Naive thymus-derived CD4-positive, alpha-beta T cell (primary cell): Measurements from ENCODE around the gene POLR1E. TPM values are rescaled to one million over a fixed set of nuclear protein-coding genes. Genes with fewer than 3 reads are reported as not detected.

Source experiments
- ATAC-seq: fragments of 150-1000 bp; cut with Tn5 transposase; 2 replicates; pipeline ENCODE4 v1.10.0; 2021; ENCODE audit warnings: mild to moderate bottlenecking, moderate library complexity
- CTCF ChIA-PET: fragments of 350-600 bp; sonication (Branson Sonifier 250); formaldehyde crosslinking; loops from one replicate; lab custom pipeline; 2021; ENCODE audit warnings: antibody characterized with exemption; lab: Charles Lee
- POLR2A ChIA-PET: fragments of 350-600 bp; sonication (Branson Sonifier 250); formaldehyde crosslinking; loops from one replicate; lab custom pipeline; 2021; ENCODE audit warnings: antibody characterized with exemption, inconsistent platforms; lab: Charles Lee
- DNase-seq, 9 donors: peaks; one replicate each; pipeline versions ENCODE4 v3.0.0 to v3.0.0-alpha.2; 2020 to 2022; ENCODE audit warnings: mixed read lengths in 1 of 9
- H3K27ac ChIP-seq: one replicate; pipeline ENCODE4 v1.7.0; 2013; ENCODE audit warnings: mild to moderate bottlenecking, low read depth, low read length, moderate library complexity
- H3K27me3 ChIP-seq, 2 donors: one replicate each; pipeline ENCODE4 v1.7.0; 2013; ENCODE audit warnings: low read length in 2 of 2, mild to moderate bottlenecking in 2 of 2, moderate library complexity in 2 of 2; ENCODE audit not compliant: control insufficient read depth in 2 of 2, insufficient read depth in 2 of 2
- H3K36me3 ChIP-seq, 3 experiments: 1 replicate in 2 of 3; 2 replicates in 1 of 3; pipeline ENCODE4 v1.7.0; 2013; ENCODE audit warnings: low read length in 3 of 3, mild to moderate bottlenecking in 3 of 3, moderate library complexity in 1 of 3; ENCODE audit not compliant: insufficient read depth in 3 of 3, control insufficient read depth in 2 of 3
- H3K4me1 ChIP-seq, 2 donors: one replicate each; pipeline ENCODE4 v1.7.0; 2013; ENCODE audit warnings: low read length in 2 of 2, mild to moderate bottlenecking in 2 of 2, moderate library complexity in 1 of 2; ENCODE audit not compliant: control insufficient read depth in 2 of 2, insufficient read depth in 2 of 2
- H3K4me3 ChIP-seq: 2 replicates; pipeline ENCODE4 v1.7.0; 2013; ENCODE audit warnings: mild to moderate bottlenecking, low read length
- H3K9me3 ChIP-seq, 3 experiments: 1 replicate in 2 of 3; 2 replicates in 1 of 3; pipeline ENCODE4 v1.7.0; 2013; ENCODE audit warnings: low read length in 3 of 3; ENCODE audit not compliant: control insufficient read depth in 2 of 3
- H3K27ac Mint-ChIP-seq, 9 donors: one replicate each; pipeline ENCODE4 v1.8.0; 2020 to 2022; ENCODE audit warnings: mixed read lengths in 9 of 9, mild to moderate bottlenecking in 8 of 9, moderate library complexity in 5 of 9, inconsistent platforms in 2 of 9
- H3K27me3 Mint-ChIP-seq, 5 donors: one replicate each; pipeline ENCODE4 v1.8.0; 2021 to 2022; ENCODE audit warnings: mixed read lengths in 5 of 5, mild to moderate bottlenecking in 1 of 5
- H3K36me3 Mint-ChIP-seq, 5 donors: one replicate each; pipeline ENCODE4 v1.8.0; 2020 to 2022; ENCODE audit warnings: mixed read lengths in 5 of 5, mild to moderate bottlenecking in 3 of 5, inconsistent platforms in 1 of 5
- H3K4me1 Mint-ChIP-seq, 7 donors: one replicate each; pipeline ENCODE4 v1.8.0; 2020 to 2022; ENCODE audit warnings: mixed read lengths in 7 of 7, mild to moderate bottlenecking in 3 of 7, inconsistent platforms in 1 of 7
- H3K4me3 Mint-ChIP-seq, 10 donors: one replicate each; pipeline ENCODE4 v1.8.0; 2020 to 2022; ENCODE audit warnings: mild to moderate bottlenecking in 10 of 10, mixed read lengths in 10 of 10, moderate library complexity in 6 of 10, inconsistent platforms in 2 of 10
- H3K9me3 Mint-ChIP-seq, 11 donors: one replicate each; pipeline ENCODE4 v1.8.0; 2020 to 2022; ENCODE audit warnings: mixed read lengths in 11 of 11, mild to moderate bottlenecking in 4 of 11, inconsistent platforms in 1 of 11, moderate library complexity in 1 of 11
- intact Hi-C, 2 donors: fragments of 100-400 bp; cut with micrococcal nuclease; formaldehyde crosslinking; loops; one replicate each; pipeline ENCODE4 v1.15.1; 2023
- polyA plus RNA-seq, 2 donors: library from polyadenylated mRNA; unstranded; fragments of 300-500 nt; fragmentation: Illumina TruSeq; gene quantifications; one replicate each; pipeline ENCODE4 v1.2.3, GENCODE V29; 2021
- total RNA-seq, 6 experiments: library from RNA in 5 of 6; stranded (reverse) in 5 of 6; gene quantifications; 1 replicate in 5 of 6; 2 replicates in 1 of 6; pipeline ENCODE4 v1.2.3 and lab custom pipeline; 2021 to 2026

POLR1E gene
- total and polyA plus RNA-seq, 7 experiments from 2014 or later: 20.7 to 40.0 (median 29.2) TPM

DNA sequence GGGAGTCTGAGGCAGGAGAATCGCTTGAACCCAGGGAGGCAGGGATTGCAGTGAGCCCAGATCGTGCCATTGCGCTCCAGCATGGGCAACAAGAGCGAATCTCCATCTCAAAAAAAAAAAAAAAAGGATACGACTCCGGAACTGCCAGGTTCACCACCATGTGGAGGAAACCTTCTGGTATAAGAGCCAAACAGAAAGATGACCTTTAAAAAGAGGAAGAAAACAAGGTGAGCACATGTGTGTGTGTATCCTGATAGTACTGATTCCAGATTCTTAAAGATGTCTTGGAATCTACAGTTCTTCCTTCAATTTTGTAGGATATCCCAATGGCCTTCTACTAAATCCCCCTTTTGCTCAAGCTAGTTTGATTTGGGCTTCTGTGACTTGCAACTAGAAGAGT is 56.7 kb downstream of the POLR1E start:
- no peak overlapping the region for H3K27ac ChIP-seq
- no peaks in the 10 kb centered on the region for H3K9me3 Mint-ChIP-seq
- no peak for ATAC-seq
- H3K4me1 ChIP-seq: no peaks in the 10 kb centered on the region
- H3K36me3 ChIP-seq: no peaks in the 10 kb centered on the region
- ChIA-PET CTCF (no interaction called here), POLR2A (no interaction called here)
- no peaks in the 10 kb centered on the region for H3K27me3 ChIP-seq
- H3K27me3 Mint-ChIP-seq: no peaks in the 10 kb centered on the region
- peaks cover 0 to 6% (median 3%) of the 10 kb centered on the region in 5 donors for H3K36me3 Mint-ChIP-seq
- no peak overlapping the region for H3K4me3 ChIP-seq
- no peak for DNase-seq
- H3K27ac Mint-ChIP-seq: no peak overlapping the region
- intact Hi-C loops: no loop called here
- no peaks in the 10 kb centered on the region for H3K4me1 Mint-ChIP-seq
- no peaks in the 10 kb centered on the region for H3K9me3 ChIP-seq
- no peak overlapping the region for H3K4me3 Mint-ChIP-seq

GRCh38 chr9:37542895-37543294 is 57.1 kb downstream of the POLR1E start:
- Histone ChIP-seq H3K4me3 (no peak overlapping the region), H3K27me3 (no peaks in the 10 kb centered on the region), H3K36me3 (no peaks in the 10 kb centered on the region), H3K4me1 (no peaks in the 10 kb centered on the region), H3K27ac (no peak overlapping the region), H3K9me3 (no peaks in the 10 kb centered on the region)
- ChIA-PET CTCF (no interaction called here), POLR2A (no interaction called here)
- Mint-ChIP-seq H3K36me3 (peaks cover 0 to 6% (median 3%) of the 10 kb centered on the region in 5 donors), H3K9me3 (no peaks in the 10 kb centered on the region), H3K4me1 (no peaks in the 10 kb centered on the region), H3K4me3 (no peak overlapping the region), H3K27ac (no peak overlapping the region), H3K27me3 (no peaks in the 10 kb centered on the region)
- DNase-seq: no peak
- intact Hi-C loops: no loop called here
- ATAC-seq: no peak

DNA sequence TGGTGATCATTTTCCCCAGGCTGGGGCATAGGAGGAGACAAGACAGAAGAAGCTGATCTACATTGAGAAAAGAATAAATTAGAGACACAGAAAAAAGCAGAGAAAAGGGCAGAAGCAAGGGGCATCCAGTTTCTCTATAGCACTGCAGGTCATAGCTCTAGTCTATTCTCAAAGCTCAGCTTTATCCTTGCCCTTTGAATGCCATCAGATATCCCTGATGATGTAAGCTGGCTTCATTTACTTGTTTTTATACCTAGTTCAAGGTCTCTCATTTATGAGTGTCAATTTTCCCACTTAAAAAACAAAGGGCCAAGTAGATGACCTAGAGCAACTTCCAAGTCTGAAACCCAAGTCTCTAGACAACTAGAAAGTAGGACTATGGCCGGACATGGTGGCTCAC is 57.7 kb downstream of the POLR1E start:
- intact Hi-C loops: no loop called here
- H3K27ac ChIP-seq: no peak overlapping the region
- no peaks in the 10 kb centered on the region for H3K9me3 ChIP-seq
- H3K36me3 ChIP-seq: no peaks in the 10 kb centered on the region
- H3K36me3 Mint-ChIP-seq: peaks cover 0 to 6% (median 3%) of the 10 kb centered on the region in 5 donors
- no peaks in the 10 kb centered on the region for H3K27me3 Mint-ChIP-seq
- H3K9me3 Mint-ChIP-seq: no peaks in the 10 kb centered on the region
- CTCF ChIA-PET: no interaction called here
- no peaks in the 10 kb centered on the region for H3K27me3 ChIP-seq
- no peaks in the 10 kb centered on the region for H3K4me1 ChIP-seq
- POLR2A ChIA-PET: no interaction called here
- no peak overlapping the region for H3K4me3 ChIP-seq
- no peaks in the 10 kb centered on the region for H3K4me1 Mint-ChIP-seq
- H3K27ac Mint-ChIP-seq: no peak overlapping the region
- H3K4me3 Mint-ChIP-seq: no peak overlapping the region
- ATAC-seq (no peak), DNase-seq (no peak)

DNA sequence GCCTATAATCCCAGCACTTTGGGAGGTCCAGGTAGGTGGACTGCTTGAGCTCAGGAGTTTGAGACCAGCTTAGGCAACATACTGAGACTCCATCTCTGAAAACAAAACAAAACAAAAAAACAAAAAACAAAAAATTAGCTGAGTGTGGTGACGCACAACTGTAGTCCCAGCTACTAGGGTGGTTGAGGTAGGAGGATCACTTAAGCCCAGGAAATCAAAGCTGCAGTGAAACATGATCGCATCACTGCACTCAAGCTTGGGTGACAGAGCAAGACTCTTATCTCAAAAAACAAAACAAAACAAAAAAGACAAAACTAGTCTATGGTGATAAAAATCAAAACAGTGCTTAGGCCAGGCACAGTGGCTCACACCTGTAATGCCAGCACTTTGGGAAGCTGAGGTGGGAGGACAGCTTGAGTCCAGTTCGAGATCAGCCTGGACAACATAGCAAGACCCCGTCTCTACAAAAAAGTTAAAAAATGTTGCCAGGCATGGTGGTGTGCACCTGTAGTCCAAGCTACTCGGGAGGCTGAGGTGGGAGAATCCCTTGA is 61.7 kb downstream of the POLR1E start:
- H3K4me1 Mint-ChIP-seq: no peaks in the 10 kb centered on the region
- no peak overlapping the region for H3K4me3 Mint-ChIP-seq
- no peak overlapping the region for H3K27ac ChIP-seq
- H3K9me3 ChIP-seq: no peaks in the 10 kb centered on the region
- no peak overlapping the region for H3K27ac Mint-ChIP-seq
- H3K36me3 Mint-ChIP-seq: no peaks in the 10 kb centered on the region
- intact Hi-C loops: no loop called here
- CTCF ChIA-PET: interaction anchor here (0.6 kb wide), 1 partner anchor 14 kb away, joined by 5 read pairs; no protein-coding TSS in a partner anchor
- no peaks in the 10 kb centered on the region for H3K27me3 Mint-ChIP-seq
- ATAC-seq (no peak), DNase-seq (no peak)
- H3K36me3 ChIP-seq: no peaks in the 10 kb centered on the region
- no peaks in the 10 kb centered on the region for H3K27me3 ChIP-seq
- H3K4me1 ChIP-seq: no peaks in the 10 kb centered on the region
- POLR2A ChIA-PET: no interaction called here
- H3K9me3 Mint-ChIP-seq: no peaks in the 10 kb centered on the region
- no peak overlapping the region for H3K4me3 ChIP-seq

GRCh38 chr9:37549527-37549926 is 63.8 kb downstream of the POLR1E start:
- Mint-ChIP-seq H3K4me1 (no peaks in the 10 kb centered on the region), H3K27me3 (no peaks in the 10 kb centered on the region), H3K27ac (no peak overlapping the region), H3K4me3 (no peak overlapping the region), H3K36me3 (no peaks in the 10 kb centered on the region), H3K9me3 (peaks cover 0 to 2% (median 0%) of the 10 kb centered on the region in 11 donors)
- ChIA-PET POLR2A (no interaction called here), CTCF (interaction anchor here (0.7 kb wide), 1 partner anchor 1498 kb away, joined by 3 read pairs; no protein-coding TSS in a partner anchor)
- no peaks in the 10 kb centered on the region for H3K9me3 ChIP-seq
- no peaks in the 10 kb centered on the region for H3K4me1 ChIP-seq
- H3K27me3 ChIP-seq: no peaks in the 10 kb centered on the region
- ATAC-seq: no peak
- intact Hi-C loops: no loop called here
- no peak for DNase-seq
- no peak overlapping the region for H3K27ac ChIP-seq
- no peaks in the 10 kb centered on the region for H3K36me3 ChIP-seq
- no peak overlapping the region for H3K4me3 ChIP-seq

DNA sequence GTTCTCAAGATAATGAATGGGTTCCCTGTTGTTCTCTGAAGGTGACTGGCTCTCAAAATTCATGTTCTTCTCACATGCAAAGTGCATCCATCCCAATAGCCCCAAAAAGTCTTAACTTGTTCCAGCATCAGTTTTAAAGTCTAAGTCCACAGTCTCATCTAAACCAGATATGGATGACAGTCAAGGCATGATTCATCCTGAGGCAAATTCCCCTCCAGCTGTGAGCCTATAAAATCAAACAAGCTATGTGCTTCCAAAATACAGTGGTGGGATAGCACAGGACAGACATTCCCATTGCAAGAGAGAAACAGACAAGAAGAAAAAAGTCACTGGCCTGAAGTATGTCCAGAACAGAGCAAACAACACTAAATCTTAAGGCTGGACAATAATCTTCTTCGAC is 65.0 kb downstream of the POLR1E start:
- H3K4me3 ChIP-seq: no peak overlapping the region
- ATAC-seq (no peak), DNase-seq (no peak)
- intact Hi-C loops: no loop called here
- peak overlapping the region in 1 of 9 donors; percentile 46 for H3K27ac Mint-ChIP-seq
- no peak overlapping the region for H3K4me3 Mint-ChIP-seq
- no peaks in the 10 kb centered on the region for H3K27me3 ChIP-seq
- H3K4me1 Mint-ChIP-seq: no peaks in the 10 kb centered on the region
- H3K36me3 ChIP-seq: no peaks in the 10 kb centered on the region
- ChIA-PET POLR2A (no interaction called here), CTCF (no interaction called here)
- no peaks in the 10 kb centered on the region for H3K4me1 ChIP-seq
- H3K36me3 Mint-ChIP-seq: no peaks in the 10 kb centered on the region
- H3K9me3 ChIP-seq: no peaks in the 10 kb centered on the region
- no peak overlapping the region for H3K27ac ChIP-seq
- peaks cover 0 to 2% (median 0%) of the 10 kb centered on the region in 11 donors for H3K9me3 Mint-ChIP-seq
- no peaks in the 10 kb centered on the region for H3K27me3 Mint-ChIP-seq

DNA sequence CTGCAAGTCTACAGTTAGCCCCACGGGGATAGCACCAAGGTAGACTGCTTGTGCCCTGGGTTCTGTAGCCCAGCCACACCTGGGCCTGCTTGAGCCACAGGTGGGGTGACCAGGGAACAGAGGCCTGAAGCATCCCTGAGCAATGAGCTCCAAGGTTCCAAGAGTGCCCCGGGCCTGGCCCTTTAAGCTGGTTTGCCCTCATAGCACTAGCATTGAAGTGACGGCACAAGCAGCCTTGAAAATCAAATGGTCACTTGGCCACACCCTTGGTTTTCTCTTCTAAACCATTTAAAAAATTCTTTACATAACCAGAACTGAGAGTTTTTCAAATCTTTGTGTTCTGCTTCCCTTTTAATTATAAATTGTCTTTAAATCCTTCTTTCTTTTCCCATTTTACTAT is 65.7 kb downstream of the POLR1E start:
- intact Hi-C loops: no loop called here
- no peak overlapping the region for H3K27ac ChIP-seq
- Mint-ChIP-seq H3K27ac (no peak overlapping the region), H3K9me3 (peaks cover 0 to 2% (median 0%) of the 10 kb centered on the region in 11 donors), H3K27me3 (no peaks in the 10 kb centered on the region), H3K36me3 (no peaks in the 10 kb centered on the region), H3K4me3 (no peak overlapping the region), H3K4me1 (no peaks in the 10 kb centered on the region)
- no peaks in the 10 kb centered on the region for H3K9me3 ChIP-seq
- DNase-seq (no peak), ATAC-seq (no peak)
- ChIA-PET POLR2A (no interaction called here), CTCF (no interaction called here)
- H3K4me1 ChIP-seq: no peaks in the 10 kb centered on the region
- no peak overlapping the region for H3K4me3 ChIP-seq
- no peaks in the 10 kb centered on the region for H3K27me3 ChIP-seq
- H3K36me3 ChIP-seq: no peaks in the 10 kb centered on the region
